ENCODE data around the gene COG3. TPM values are rescaled to one million over a fixed set of nuclear protein-coding genes. Genes with fewer than 3 reads are reported as not detected.

The COG3 gene
- total and polyA plus RNA-seq, 10 of the 15 experiments (the other 5 are each of a cell fraction or from before 2014, with no cell fraction given), result 6.1 to 35.1 (median 22.6) TPM

DNA sequence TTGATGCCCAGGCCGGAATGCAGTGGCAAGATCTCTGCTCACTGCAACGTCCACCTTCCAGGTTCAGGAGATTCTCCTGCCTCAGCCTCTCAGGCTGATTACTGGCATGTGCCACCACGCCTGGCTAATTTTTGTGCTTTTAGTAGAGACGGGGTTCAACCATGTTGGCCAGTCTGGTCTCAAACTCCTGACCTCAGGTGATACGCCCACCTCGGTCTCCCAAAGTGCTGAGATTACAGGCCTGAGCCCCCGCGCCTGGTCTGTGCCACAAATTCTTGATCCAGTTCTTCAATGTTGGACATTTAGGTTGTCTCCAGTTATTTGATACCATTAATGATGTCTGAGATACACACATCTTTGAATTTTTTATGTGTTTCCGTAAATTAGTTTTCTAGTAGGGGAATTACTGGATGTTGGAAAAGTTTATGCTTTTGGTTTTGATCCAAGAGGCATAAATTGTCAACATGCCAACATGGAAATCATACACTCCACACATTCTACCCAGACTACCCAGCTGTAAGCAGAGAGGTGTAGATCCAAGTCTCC, 525 bp upstream of the COG3 start (continued):
- TF ChIP-seq SIN3A (IDR thresholded peaks at IDR 0.05; ENCODE audit: low read depth, low read length), result no peak
- no peak for TF ChIP-seq SPI1 (IDR thresholded peaks at IDR 0.05; ENCODE audit: borderline replicate concordance, insufficient read depth, low read depth, low read length)
- TF ChIP-seq RAD51 (IDR thresholded peaks at IDR 0.05), result no peak

DNA sequence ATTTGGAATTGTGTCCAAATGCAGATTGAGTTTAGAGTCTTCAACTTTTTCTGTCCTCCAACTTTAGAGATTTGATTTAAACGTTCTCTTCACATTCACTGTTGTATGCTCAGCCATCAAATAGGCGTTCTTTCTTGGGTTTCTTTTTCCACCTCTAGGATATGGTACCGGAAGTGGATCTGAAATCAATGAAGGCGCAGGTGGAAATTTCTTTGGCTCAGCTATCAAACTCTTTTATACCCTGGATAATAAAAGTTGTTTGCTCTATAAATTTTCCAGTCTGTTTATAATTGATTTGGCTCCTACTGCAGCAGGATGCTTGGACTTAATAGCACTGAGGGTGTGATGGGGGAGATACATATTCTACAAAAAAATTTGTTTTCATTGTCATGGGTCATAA, 1.6 kb downstream of the COG3 start:
- H3K36me3 ChIP-seq (ENCODE audit: control insufficient read depth in 2 of 2, insufficient read depth in 2 of 2, low read length in 1 of 2), result no peaks in the 10 kb centered on the region
- no peak for FAIRE-seq
- intact Hi-C loops (cut with micrococcal nuclease; ENCODE audit: unreplicated experiment), result no loop called here
- peak overlapping the region; percentile 71 for H3K4me3 ChIP-seq
- SMC1A ChIA-PET (ENCODE audit: uncharacterized antibody, unreplicated experiment), result interaction anchor here (0.6 to 2.6 kb wide), 4 partner anchors 11 to 340 kb away, joined by 3 to 12 read pairs (median 4); no protein-coding TSS in a partner anchor
- DNase-seq (ENCODE audit: low read depth, low spot score), result no peak
- BruUV-seq (replicated peaks), result no TSS peak
- no peak overlapping the region for H2AFZ ChIP-seq (ENCODE audit: control insufficient read depth, low read depth, low read length)
- POLR2A ChIA-PET, result interaction anchor here (0.6 kb wide), 1 partner anchor 27 kb away, joined by 8 read pairs; no protein-coding TSS in a partner anchor
- H3K27ac ChIP-seq (ENCODE audit: control insufficient read depth, insufficient read depth), result no peak overlapping the region
- 98% methylated on average over 4 of the region's 4 CpGs for WGBS (ENCODE audit: insufficient coverage, insufficient replicate concordance, low lambda C conversion rate, missing lambda C conversion rate)
- peaks cover 64% of the 10 kb centered on the region for H3K79me2 ChIP-seq (ENCODE audit: control insufficient read depth, insufficient read depth, low read length)
- no peak for ATAC-seq
- no peak overlapping the region; the same call in 1 of the 2 replicates for H3K9ac ChIP-seq (ENCODE audit: control insufficient read depth, insufficient read depth, low read length)
- TF ChIP-seq, protein P1, sequence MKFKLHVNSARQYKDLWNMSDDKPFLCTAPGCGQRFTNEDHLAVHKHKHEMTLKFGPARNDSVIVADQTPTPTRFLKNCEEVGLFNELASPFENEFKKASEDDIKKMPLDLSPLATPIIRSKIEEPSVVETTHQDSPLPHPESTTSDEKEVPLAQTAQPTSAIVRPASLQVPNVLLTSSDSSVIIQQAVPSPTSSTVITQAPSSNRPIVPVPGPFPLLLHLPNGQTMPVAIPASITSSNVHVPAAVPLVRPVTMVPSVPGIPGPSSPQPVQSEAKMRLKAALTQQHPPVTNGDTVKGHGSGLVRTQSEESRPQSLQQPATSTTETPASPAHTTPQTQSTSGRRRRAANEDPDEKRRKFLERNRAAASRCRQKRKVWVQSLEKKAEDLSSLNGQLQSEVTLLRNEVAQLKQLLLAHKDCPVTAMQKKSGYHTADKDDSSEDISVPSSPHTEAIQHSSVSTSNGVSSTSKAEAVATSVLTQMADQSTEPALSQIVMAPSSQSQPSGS (IDR thresholded peaks at IDR 0.05; ENCODE audit: low read length), result no peak
- TF ChIP-seq, protein P2, sequence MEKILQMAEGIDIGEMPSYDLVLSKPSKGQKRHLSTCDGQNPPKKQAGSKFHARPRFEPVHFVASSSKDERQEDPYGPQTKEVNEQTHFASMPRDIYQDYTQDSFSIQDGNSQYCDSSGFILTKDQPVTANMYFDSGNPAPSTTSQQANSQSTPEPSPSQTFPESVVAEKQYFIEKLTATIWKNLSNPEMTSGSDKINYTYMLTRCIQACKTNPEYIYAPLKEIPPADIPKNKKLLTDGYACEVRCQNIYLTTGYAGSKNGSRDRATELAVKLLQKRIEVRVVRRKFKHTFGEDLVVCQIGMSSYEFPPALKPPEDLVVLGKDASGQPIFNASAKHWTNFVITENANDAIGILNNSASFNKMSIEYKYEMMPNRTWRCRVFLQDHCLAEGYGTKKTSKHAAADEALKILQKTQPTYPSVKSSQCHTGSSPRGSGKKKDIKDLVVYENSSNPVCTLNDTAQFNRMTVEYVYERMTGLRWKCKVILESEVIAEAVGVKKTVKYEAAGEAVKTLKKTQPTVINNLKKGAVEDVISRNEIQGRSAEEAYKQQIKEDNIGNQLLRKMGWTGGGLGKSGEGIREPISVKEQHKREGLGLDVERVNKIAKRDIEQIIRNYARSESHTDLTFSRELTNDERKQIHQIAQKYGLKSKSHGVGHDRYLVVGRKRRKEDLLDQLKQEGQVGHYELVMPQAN (conservative IDR thresholded peaks at IDR 0.05), result no peak
- TF ChIP-seq ESRRA (IDR thresholded peaks at IDR 0.05; ENCODE audit: low read length), result no peak
- TF ChIP-seq BRCA1 (IDR thresholded peaks at IDR 0.05; ENCODE audit: low read depth, low read length), result no peak
- no peaks in the 10 kb centered on the region for H3K27me3 ChIP-seq (replicated peaks in 1 of 2; ENCODE audit: control insufficient read depth in 2 of 2, insufficient read depth in 2 of 2, low read length in 1 of 2)
- no peaks in the 10 kb centered on the region for H4K20me1 ChIP-seq (ENCODE audit: control insufficient read depth, insufficient read depth)
- peak overlapping the region; percentile 84 for H3K4me2 ChIP-seq (ENCODE audit: control insufficient read depth, insufficient read depth)
- H3K9me3 ChIP-seq (replicated peaks; ENCODE audit: control insufficient read depth, insufficient read depth, low read length), result no peaks in the 10 kb centered on the region
- in situ Hi-C loops (cut with MboI), result no loop called here
- CTCF ChIA-PET, result interaction anchor here (1.5 kb wide), 1 partner anchor 48 kb away, joined by 3 read pairs; the partner anchor contains the start of gene SLC25A30
- RAD21 ChIA-PET (ENCODE audit: unreplicated experiment), result no interaction called here
- H3K4me1 ChIP-seq (ENCODE audit: control insufficient read depth, insufficient read depth, low read length), result peaks cover 6% of the 10 kb centered on the region
